Measurements from ENCODE around the gene ALDH1A3.

GRCh38 chr15:100832149-100832942, 47.3 kb upstream of the ALDH1A3 start:
- no peak for TF ChIP-seq EZH2 (IDR thresholded peaks at IDR 0.05; ENCODE audit: low read length, missing control alignments)
- no peak for TF ChIP-seq CTCF (conservative IDR thresholded peaks at IDR 0.05 in 1 of 2, IDR thresholded peaks at IDR 0.05 in 1 of 2; ENCODE audit: low read depth in 1 of 2, low read length in 2 of 2)
